Fibroblast of skin of scalp (primary cell): ENCODE measurements around the gene SSX2B. TPM values are rescaled to one million over a fixed set of nuclear protein-coding genes. Genes with fewer than 3 reads are reported as not detected.
"Not testable (repeated sequence)": the region's sequence is repeated elsewhere in the genome, so short reads cannot be mapped to it uniquely, and the experiment has no call there.

Experiments used
- DNase-seq: peaks from one replicate; pipeline ENCODE4 v3.0.0-alpha.2; 2013
- polyA plus RNA-seq, 2 experiments: library from polyadenylated mRNA; unstranded; fragments of 120-200 nt; gene quantifications; one replicate each; pipeline ENCODE4 v1.2.1, GENCODE V29; 2013; ENCODE audit not compliant: insufficient read length in 2 of 2

SSX2B gene, protein sequence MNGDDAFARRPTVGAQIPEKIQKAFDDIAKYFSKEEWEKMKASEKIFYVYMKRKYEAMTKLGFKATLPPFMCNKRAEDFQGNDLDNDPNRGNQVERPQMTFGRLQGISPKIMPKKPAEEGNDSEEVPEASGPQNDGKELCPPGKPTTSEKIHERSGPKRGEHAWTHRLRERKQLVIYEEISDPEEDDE
- polyA plus RNA-seq (2013, experiment 1 of 2; ENCODE audit: insufficient read length) = not detected
- not detected for polyA plus RNA-seq (2013, experiment 2 of 2; ENCODE audit: insufficient read length)

DNA sequence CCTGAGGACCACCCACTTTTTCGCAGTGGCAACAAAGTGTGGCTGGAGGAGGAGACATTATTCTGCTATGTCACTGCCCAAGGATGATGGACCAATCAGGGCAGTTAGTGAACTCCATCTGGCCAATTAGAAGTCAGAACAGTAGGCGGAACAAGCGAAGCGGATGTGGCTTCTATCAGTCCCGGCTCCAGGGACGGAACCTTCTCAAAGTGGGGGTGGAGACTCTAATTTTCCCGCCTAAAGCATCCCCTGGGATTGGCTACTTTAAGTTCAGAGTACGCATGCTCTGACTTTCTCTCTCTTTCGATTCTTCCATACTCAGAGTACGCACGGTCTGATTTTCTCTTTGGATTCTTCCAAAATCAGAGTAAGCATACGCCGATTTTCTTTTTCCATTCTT is at the start of gene SSX2B:
Gene SSX2B, plus strand, starts transcription at position 301 of the 400 bp plus-strand sequence. CDS start 1,429 bp downstream, outside the sequence.
- not testable (repeated sequence) for DNase-seq

DNA sequence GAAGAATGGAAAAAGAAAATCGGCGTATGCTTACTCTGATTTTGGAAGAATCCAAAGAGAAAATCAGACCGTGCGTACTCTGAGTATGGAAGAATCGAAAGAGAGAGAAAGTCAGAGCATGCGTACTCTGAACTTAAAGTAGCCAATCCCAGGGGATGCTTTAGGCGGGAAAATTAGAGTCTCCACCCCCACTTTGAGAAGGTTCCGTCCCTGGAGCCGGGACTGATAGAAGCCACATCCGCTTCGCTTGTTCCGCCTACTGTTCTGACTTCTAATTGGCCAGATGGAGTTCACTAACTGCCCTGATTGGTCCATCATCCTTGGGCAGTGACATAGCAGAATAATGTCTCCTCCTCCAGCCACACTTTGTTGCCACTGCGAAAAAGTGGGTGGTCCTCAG is 44.0 kb upstream of the SSX2B start, which contains the start of gene SSX2:
Gene SSX2, minus strand, starts transcription at position 101 of the 400 bp plus-strand sequence. CDS start 1,429 bp downstream, outside the sequence.
- not testable (repeated sequence) for DNase-seq

DNA sequence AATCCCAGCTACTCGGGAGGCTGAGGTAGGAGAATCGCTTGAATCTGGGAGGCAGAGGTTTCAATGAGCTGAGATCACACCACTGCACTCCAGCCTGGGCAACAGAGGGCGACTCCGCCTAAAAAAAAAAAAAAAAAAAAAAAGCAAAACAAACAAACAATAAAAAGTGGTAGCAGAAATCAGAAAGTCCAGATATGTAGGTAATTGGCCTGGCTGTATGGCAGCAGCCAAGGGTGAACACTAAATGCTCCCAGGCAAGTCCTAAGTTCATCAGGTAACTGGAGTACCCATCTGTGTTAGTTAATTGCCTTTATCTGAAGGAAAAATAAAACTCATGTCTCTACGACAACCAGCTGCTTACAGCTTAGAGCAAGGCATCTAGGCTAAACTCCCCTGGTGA is 14.9 kb downstream of the SSX2B start:
- not testable (repeated sequence) for DNase-seq

DNA sequence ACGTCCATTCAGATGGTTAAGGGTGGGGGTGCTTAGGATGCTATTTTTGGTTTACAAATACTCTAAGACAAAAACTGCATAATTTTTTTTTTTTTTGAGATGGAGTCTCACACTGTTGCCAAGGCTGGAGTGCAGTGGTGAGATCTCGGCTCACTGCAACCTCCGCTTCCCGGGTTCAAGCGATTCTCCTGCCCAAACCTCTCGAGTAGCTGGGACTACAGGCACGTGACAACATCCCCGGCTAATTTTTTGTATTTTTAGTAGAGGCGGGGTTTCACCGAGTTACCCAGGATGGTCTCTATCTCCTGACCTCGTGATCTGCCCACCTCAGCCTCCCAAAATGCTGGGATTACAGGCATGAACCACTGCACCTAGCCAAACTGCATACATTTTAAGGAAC is 22.5 kb downstream of the SSX2B start:
- DNase-seq = not testable (repeated sequence)

DNA sequence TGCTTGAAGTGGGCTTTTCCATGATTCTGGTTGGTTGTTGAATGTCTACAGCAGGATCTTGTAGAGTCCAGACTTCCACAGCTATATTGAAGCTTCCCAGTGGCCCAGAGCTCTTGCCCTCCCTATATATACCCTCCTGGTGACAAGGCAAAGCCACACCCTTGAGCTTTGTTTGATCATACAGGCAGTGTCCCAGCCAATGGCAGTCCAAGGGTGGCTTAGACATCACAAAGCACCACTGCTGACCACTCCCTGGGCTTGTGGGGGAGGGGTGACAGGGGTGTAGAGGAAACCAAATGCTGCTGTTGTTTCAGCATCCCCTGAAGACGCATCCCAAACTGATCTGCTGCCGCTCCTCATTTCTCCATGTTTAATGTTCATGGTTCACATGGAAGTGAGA is 46.3 kb downstream of the SSX2B start, which contains the start of gene SPANXN5:
Gene SPANXN5, minus strand, starts transcription at position 101 of the 400 bp plus-strand sequence. Its CDS starts 79 bp downstream, at position 22.
- not testable (repeated sequence) for DNase-seq

DNA sequence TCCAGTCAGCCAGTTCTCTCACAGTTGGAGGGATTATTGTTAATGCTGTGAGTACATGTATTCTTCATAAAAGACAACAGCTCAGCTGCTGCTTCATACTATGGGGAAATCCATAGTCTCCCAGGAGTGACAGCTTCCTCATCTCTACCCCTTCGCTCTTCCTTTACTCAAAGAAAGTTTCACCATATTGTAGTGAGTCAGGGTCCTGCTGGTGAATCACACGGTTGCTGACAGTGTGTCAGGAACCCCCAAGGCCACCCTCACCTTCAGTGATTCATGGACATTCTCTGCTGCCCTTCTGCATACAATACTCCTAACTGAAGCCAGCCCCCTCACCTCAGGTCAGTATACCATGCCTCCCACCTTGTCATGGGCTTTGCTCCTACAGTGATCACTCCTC is 53.8 kb downstream of the SSX2B start:
- DNase-seq = not testable (repeated sequence)
